Activated gamma-delta T cell treated with anti-CD3 and anti-CD28 coated beads, Interleukin-2, amount 50 U/mL, for 16 hours (primary cell): Measurements from ENCODE around the gene CHST9.

Source experiments
- DNase-seq: peaks from one replicate; pipeline ENCODE4 v3.0.0-alpha.2; 2020; ENCODE audit warnings: low read depth

The CHST9 gene

DNA sequence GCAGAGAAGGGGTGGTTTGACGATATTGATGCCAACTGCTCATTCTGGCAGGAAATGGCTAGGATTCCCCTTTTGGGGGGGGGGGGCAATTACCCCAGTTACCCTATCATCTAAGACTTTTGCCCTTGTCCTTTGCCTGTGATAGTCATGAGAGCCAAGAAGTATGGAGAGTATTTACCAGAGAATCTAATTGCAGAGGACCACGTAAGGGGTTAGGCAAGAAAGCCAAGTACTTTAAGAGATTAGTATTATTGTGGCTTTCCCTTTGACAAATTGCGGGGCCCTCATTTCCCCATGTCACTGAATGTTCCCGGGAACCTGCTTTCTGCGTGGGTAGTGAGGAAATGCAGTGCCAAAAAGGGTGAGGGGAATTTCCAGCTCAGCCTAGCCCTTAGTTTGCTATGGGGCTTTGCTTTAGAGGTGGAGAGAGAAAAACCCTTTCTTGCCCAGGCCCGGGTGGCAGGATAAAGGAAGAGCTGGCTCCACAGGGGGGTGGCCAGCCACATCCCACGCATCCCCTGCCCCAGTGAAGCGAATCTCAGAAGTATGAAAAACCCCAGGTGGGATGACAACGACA, 321.1 kb downstream of the CHST9 start:
- no peak for DNase-seq

DNA sequence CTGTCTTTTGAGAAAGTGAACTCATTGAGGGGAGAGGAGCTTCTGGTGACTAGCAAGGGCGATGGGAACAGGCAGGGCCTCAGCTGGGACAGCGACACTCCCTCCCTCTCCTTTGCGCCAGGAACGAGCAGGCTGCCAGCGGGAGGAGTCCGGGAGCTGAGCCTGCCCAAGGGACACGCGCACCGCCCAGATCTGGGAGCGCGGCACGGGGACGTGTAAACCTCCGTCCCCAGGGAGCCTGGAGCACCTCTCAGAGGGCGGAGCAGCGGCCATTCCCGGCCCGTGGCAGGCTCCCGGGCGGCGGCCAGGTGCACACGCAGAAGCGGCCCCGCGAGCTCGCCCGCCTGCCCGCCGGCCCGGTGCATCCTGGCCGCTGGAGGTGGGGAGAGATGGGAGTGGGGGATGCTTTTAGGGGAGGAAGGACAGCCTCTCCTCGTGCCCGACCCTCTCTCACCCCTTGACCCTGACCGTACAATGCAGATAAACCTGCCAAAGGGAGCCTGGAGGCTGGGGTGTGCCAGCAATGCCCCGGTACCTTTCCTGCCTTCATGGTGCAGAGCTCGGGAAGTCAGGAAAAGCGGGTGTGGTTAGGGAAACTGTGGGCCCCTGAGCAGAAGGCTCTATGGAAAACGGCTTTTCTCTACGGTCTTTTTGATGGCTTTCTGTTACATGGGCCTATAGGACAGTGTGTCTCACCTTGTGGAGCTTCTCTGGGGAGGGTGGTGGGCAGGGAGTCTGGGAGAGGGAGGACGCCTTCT, 321.8 kb downstream of the CHST9 start:
- no peak for DNase-seq

DNA sequence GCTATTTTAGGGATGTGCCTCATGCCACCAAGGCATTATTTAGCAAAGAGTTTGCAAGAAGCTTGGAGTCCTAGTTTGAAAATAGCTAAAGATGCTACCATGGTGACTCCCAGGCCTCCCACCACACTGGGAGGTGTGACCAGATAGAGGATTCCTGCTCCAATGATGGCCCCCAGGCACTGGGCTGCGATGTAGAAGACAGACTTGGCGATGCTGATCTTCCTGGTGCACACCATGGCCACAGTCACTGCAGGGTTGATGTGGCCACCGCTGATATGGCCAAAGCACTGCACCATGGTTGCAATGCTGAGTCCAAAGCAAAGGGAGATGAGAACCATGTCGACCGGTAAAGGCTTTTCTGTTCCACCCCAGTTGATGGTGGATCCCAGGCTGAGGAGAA, 323.0 kb downstream of the CHST9 start:
- DNase-seq = no peak
